Heart left ventricle (tissue), 13 donors: ENCODE results near the gene PIK3AP1.

Experiments
- POLR2A ChIP-seq, 2 donors: fragments of 450-650 bp; IDR thresholded peaks; one replicate each; pipeline ENCODE4 v1.6.1; 2017; ENCODE audit warnings: antibody characterized with exemption in 2 of 2, mild to moderate bottlenecking in 2 of 2, moderate library complexity in 2 of 2
- TF ChIP-seq, protein P1 (sequence below), 12 donors: fragments of 200-600 bp; sonication (generic) in 4 of 12; IDR thresholded peaks; one replicate each; pipeline versions ENCODE4 v1.5.0 to v1.8.0; 2018 to 2022; ENCODE audit warnings: antibody characterized with exemption in 12 of 12, mild to moderate bottlenecking in 5 of 12
- donor health status: ischemic (EF 13 %, LVEDD 7.1; RV severe dilation, severe dysfunction).
- donor health status: DM: no; HTN: yes; CAD: no.
- donor health status: DM: no; HTN: no; CAD: no.
- donor health status: ischemic (EF 25% LVEDD 6.9; RV normal size, moderate dysfunction).
- donor health status: ischemic (EF 25% LVEDD 5.7; RV mildly dilated, moderate dysfunction).
- donor health status: ischemic (EF 35%, LVEDD 5.7; RV mildly dilated, moderate dysfunction).
- donor health status: nonischemic (EF 11% LVEDD 7.7; RV severe dilation, severe dysfunction).
- donor health status: DM: yes; HTN: yes; CAD: no.
- donor health status: PGD.
- donor health status: ischemic (EF 29% LVEDD 5.4; RV normal size, mild dysfunction).
- donor health status: nonischemic (EF 23%, LVEDD 6.1; RV moderate dilation, normal function).

DNA sequence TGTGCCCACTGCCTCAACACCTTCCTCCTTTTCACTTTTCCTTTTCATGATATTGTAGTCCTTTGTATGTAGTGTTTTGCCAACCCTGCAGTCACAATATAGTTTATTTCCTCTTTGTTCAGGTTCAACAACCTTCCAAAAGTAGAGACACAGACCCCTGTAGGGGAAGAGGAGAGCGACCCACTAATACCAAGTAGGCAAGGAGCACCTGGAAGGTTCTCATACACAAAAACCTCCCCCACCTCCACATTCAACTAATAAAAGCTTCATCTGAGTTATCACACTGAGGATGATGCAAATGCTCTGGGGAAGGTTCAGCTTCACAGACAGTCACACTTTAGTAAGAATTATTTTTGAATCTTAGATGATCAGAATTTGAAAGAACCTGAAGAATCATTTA lies 41.6 kb downstream of the PIK3AP1 start:
- TF ChIP-seq, protein P1, sequence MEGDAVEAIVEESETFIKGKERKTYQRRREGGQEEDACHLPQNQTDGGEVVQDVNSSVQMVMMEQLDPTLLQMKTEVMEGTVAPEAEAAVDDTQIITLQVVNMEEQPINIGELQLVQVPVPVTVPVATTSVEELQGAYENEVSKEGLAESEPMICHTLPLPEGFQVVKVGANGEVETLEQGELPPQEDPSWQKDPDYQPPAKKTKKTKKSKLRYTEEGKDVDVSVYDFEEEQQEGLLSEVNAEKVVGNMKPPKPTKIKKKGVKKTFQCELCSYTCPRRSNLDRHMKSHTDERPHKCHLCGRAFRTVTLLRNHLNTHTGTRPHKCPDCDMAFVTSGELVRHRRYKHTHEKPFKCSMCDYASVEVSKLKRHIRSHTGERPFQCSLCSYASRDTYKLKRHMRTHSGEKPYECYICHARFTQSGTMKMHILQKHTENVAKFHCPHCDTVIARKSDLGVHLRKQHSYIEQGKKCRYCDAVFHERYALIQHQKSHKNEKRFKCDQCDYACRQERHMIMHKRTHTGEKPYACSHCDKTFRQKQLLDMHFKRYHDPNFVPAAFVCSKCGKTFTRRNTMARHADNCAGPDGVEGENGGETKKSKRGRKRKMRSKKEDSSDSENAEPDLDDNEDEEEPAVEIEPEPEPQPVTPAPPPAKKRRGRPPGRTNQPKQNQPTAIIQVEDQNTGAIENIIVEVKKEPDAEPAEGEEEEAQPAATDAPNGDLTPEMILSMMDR (IDR thresholded peaks at IDR 0.05) = no peak
- no peak for TF ChIP-seq POLR2A (IDR thresholded peaks at IDR 0.05)
